Epithelial cell of esophagus (primary cell): ENCODE measurements around the gene METTL26.

Experiments
- DNase-seq: peaks from one replicate; pipeline ENCODE4 v3.0.0; 2010; ENCODE audit warnings: low read depth
- H3K4me3 ChIP-seq: 2 replicates; pipeline ENCODE4 v1.5.1; 2011; ENCODE audit warnings: mild to moderate bottlenecking, low read length, control low read depth
- CTCF ChIP-seq: IDR thresholded peaks from 2 replicates; pipeline ENCODE4 v1.5.1; 2011; ENCODE audit warnings: low read depth, mild to moderate bottlenecking, low read length, control low read depth, inconsistent platforms; ENCODE audit not compliant: insufficient read depth; ENCODE audit errors: missing control alignments

The METTL26 gene

GRCh38 chr16:625977-626765, 9.9 kb downstream of the METTL26 start:
- no peak for DNase-seq
- no peak overlapping the region for H3K4me3 ChIP-seq

DNA sequence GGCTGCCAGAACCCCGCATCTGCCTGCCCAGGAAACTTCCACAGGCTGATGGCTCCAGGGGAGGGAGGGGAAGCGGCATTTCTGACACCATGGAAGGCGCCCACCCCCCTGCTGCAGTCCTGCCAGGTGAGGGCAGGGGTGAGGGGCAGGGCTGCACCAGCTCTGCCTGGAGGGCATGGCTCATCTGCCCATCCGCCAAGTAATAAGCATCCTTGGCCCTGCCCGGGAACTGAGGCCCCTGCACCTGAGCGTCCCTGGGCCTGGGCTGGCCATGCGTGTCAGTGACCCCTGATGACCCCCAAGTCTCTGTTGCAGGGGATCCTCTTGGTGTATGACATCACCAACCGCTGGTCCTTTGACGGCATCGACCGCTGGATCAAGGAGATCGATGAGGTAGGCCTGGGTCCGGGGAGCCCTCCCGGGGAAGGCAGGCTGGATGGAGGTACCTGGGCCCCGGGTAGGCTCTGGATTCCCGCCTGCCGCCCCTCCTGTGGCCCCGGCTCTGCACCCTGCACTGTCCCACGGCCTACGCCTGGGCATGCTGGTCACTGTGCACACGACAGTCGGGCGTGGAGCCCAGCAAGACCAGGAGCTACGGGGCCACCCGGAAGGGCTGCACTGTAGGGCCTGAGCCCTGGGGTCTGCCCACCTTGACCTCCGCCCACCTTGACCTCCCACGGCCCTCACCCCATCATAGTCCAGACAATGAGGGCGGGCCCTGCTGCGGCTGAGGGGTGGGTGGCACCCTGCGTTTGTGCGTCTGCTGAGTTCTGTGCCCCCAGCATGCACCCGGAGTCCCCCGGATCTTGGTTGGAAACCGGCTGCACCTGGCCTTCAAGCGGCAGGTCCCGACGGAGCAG, 10.8 kb downstream of the METTL26 start:
- no peak overlapping the region for H3K4me3 ChIP-seq
- DNase-seq: no peak
- TF ChIP-seq CTCF: no peak

More at GRCh38 chr16:625977-626765, 9.9 kb downstream of the METTL26 start:
- no peak for TF ChIP-seq CTCF

DNA sequence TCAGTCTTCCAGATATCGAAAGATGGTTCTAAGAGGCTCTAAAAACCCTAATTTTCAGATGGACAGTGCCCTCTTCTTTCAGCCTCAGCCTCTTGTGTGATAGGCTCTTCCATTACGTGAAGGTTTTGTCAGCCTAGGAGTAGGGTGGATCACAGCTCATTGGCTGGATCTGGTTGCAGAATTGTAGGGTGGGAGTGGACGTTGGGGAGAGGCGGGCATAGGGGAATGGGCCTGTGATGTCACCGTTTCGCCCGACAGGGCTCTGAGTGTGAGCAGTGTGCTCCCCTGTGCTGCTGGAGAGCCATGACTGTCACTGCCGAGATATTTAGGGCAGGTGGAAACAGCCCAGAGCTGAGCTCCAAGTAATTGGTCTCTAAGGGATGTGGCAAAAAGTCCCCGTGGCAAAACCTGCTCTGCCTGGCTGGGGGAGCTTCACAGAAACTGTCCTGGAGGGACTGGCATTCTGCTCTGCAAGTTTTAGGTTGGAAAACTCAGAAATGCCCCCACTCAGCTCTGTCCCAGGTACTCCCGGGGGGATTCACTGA, 11.5 kb downstream of the METTL26 start:
- DNase-seq: no peak
- TF ChIP-seq CTCF: no peak
- H3K4me3 ChIP-seq: no peak overlapping the region

DNA sequence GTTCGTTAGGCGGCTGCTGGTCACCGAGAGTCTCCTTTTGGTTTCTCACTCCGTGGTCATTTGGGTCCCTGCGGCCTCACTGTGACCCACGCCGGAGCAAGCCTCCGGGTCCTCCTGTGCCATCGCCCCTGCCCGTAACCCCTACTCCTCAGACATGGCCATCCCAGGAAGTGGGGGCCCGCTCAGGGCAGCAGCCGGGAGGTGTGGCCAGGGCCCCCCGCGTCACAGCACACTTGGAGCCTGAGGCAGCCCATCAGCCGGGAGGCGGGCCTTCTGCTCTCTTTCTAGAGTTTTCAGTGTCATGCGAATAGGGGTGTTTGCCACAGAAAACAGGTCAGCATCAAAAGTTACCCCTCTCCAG, 13.2 kb downstream of the METTL26 start:
- DNase-seq: no peak
- TF ChIP-seq CTCF: no peak
- H3K4me3 ChIP-seq: no peak overlapping the region

GRCh38 chr16:621526-622105, 14.5 kb downstream of the METTL26 start:
- H3K4me3 ChIP-seq: no peak overlapping the region
- DNase-seq: peak; percentile 36
- TF ChIP-seq CTCF: no peak

- no peak for TF ChIP-seq CTCF
- DNase-seq: peak; percentile 55
- H3K4me3 ChIP-seq: no peak overlapping the region
Measured at GRCh38 chr16:620700-621525, 15.2 kb downstream of the METTL26 start.
